Measurements from ENCODE around the gene HUNK. TPM values are rescaled to one million over a fixed set of nuclear protein-coding genes. Genes with fewer than 3 reads are reported as not detected.

HUNK gene
- total RNA-seq, 2 donors from 2014 or later: 5.8 to 8.4 TPM

- Histone ChIP-seq H3K4me3 (ENCODE audit: low read length) (no peak overlapping the region), H3K27me3 (ENCODE audit: control insufficient read depth, insufficient read depth, low read length, poor library complexity, severe bottlenecking) (no peaks in the 10 kb centered on the region), H3K9me3 (ENCODE audit: control insufficient read depth, low read length) (no peaks in the 10 kb centered on the region), H3K4me1 (ENCODE audit: control insufficient read depth, insufficient read depth, low read length) (no peaks in the 10 kb centered on the region), H3K9ac (ENCODE audit: extremely low read depth, low read length, poor library complexity, severe bottlenecking) (no peak overlapping the region), H3K36me3 (ENCODE audit: control insufficient read depth, insufficient read depth, low read length) (no peaks in the 10 kb centered on the region), H3K27ac (ENCODE audit: low read depth, low read length) (no peak overlapping the region)
- Mint-ChIP-seq H3K27me3 (ENCODE audit: insufficient read depth) (no peaks in the 10 kb centered on the region), H3K4me3 (no peak overlapping the region), H3K27ac (no peak overlapping the region), H3K4me1 (no peaks in the 10 kb centered on the region), H3K36me3 (ENCODE audit: low read depth) (no peaks in the 10 kb centered on the region), H3K9me3 (no peaks in the 10 kb centered on the region)
- DNase-seq: no peak
- 93 to 100% methylated on average over 1 to 2 of the region's 2 CpGs for WGBS, 2 experiments (ENCODE audit: insufficient coverage in 1 of 2, insufficient read length in 1 of 2)
- TF ChIP-seq, protein P1, sequence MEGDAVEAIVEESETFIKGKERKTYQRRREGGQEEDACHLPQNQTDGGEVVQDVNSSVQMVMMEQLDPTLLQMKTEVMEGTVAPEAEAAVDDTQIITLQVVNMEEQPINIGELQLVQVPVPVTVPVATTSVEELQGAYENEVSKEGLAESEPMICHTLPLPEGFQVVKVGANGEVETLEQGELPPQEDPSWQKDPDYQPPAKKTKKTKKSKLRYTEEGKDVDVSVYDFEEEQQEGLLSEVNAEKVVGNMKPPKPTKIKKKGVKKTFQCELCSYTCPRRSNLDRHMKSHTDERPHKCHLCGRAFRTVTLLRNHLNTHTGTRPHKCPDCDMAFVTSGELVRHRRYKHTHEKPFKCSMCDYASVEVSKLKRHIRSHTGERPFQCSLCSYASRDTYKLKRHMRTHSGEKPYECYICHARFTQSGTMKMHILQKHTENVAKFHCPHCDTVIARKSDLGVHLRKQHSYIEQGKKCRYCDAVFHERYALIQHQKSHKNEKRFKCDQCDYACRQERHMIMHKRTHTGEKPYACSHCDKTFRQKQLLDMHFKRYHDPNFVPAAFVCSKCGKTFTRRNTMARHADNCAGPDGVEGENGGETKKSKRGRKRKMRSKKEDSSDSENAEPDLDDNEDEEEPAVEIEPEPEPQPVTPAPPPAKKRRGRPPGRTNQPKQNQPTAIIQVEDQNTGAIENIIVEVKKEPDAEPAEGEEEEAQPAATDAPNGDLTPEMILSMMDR (conservative IDR thresholded peaks at IDR 0.05): no peak
Measured at GRCh38 chr21:32003411-32003810, 130.6 kb downstream of the HUNK start.

- no peaks in the 10 kb centered on the region for H3K9me3 Mint-ChIP-seq
- H3K9me3 ChIP-seq (ENCODE audit: control insufficient read depth, low read length): no peaks in the 10 kb centered on the region
- H3K9ac ChIP-seq (ENCODE audit: extremely low read depth, low read length, poor library complexity, severe bottlenecking): no peak overlapping the region
- TF ChIP-seq, protein P1 (conservative IDR thresholded peaks at IDR 0.05): no peak
- H3K36me3 ChIP-seq (ENCODE audit: control insufficient read depth, insufficient read depth, low read length): no peaks in the 10 kb centered on the region
- H3K27ac ChIP-seq (ENCODE audit: low read depth, low read length): no peak overlapping the region
- H3K4me1 ChIP-seq (ENCODE audit: control insufficient read depth, insufficient read depth, low read length): no peaks in the 10 kb centered on the region
- DNase-seq: no peak
- no peak overlapping the region for H3K27ac Mint-ChIP-seq
- H3K4me3 ChIP-seq (ENCODE audit: low read length): no peak overlapping the region
- 88 to 100% methylated on average over 3 of the region's 3 CpGs for WGBS, 2 experiments (ENCODE audit: insufficient coverage in 1 of 2, insufficient read length in 1 of 2)
- no peaks in the 10 kb centered on the region for H3K36me3 Mint-ChIP-seq (ENCODE audit: low read depth)
- H3K27me3 Mint-ChIP-seq (ENCODE audit: insufficient read depth): no peaks in the 10 kb centered on the region
- no peak overlapping the region for H3K4me3 Mint-ChIP-seq
- no peaks in the 10 kb centered on the region for H3K27me3 ChIP-seq (ENCODE audit: control insufficient read depth, insufficient read depth, low read length, poor library complexity, severe bottlenecking)
- no peaks in the 10 kb centered on the region for H3K4me1 Mint-ChIP-seq
Measured at GRCh38 chr21:32004291-32004690, 131.5 kb downstream of the HUNK start.

- Mint-ChIP-seq H3K4me3 (no peak overlapping the region), H3K27me3 (ENCODE audit: insufficient read depth) (no peaks in the 10 kb centered on the region), H3K9me3 (no peaks in the 10 kb centered on the region), H3K4me1 (no peaks in the 10 kb centered on the region), H3K36me3 (ENCODE audit: low read depth) (no peaks in the 10 kb centered on the region), H3K27ac (no peak overlapping the region)
- TF ChIP-seq, protein P1 (conservative IDR thresholded peaks at IDR 0.05): no peak
- Histone ChIP-seq H3K27ac (ENCODE audit: low read depth, low read length) (no peak overlapping the region), H3K9ac (ENCODE audit: extremely low read depth, low read length, poor library complexity, severe bottlenecking) (no peak overlapping the region), H3K4me3 (ENCODE audit: low read length) (no peak overlapping the region), H3K27me3 (ENCODE audit: control insufficient read depth, insufficient read depth, low read length, poor library complexity, severe bottlenecking) (no peaks in the 10 kb centered on the region), H3K36me3 (ENCODE audit: control insufficient read depth, insufficient read depth, low read length) (no peaks in the 10 kb centered on the region), H3K4me1 (ENCODE audit: control insufficient read depth, insufficient read depth, low read length) (no peaks in the 10 kb centered on the region), H3K9me3 (ENCODE audit: control insufficient read depth, low read length) (no peaks in the 10 kb centered on the region)
- 77 to 80% methylated on average over 3 to 5 of the region's 5 CpGs for WGBS, 2 experiments (ENCODE audit: insufficient coverage in 1 of 2, insufficient read length in 1 of 2)
- no peak for DNase-seq
Measured at GRCh38 chr21:32007456-32007855, 134.6 kb downstream of the HUNK start.
